Right kidney (tissue), 1 donor: ENCODE measurements around the gene USP21.

Source experiments
- DNase-seq: peaks from one replicate; pipeline ENCODE4 v3.0.0-alpha.2; 2016

USP21 gene

DNA sequence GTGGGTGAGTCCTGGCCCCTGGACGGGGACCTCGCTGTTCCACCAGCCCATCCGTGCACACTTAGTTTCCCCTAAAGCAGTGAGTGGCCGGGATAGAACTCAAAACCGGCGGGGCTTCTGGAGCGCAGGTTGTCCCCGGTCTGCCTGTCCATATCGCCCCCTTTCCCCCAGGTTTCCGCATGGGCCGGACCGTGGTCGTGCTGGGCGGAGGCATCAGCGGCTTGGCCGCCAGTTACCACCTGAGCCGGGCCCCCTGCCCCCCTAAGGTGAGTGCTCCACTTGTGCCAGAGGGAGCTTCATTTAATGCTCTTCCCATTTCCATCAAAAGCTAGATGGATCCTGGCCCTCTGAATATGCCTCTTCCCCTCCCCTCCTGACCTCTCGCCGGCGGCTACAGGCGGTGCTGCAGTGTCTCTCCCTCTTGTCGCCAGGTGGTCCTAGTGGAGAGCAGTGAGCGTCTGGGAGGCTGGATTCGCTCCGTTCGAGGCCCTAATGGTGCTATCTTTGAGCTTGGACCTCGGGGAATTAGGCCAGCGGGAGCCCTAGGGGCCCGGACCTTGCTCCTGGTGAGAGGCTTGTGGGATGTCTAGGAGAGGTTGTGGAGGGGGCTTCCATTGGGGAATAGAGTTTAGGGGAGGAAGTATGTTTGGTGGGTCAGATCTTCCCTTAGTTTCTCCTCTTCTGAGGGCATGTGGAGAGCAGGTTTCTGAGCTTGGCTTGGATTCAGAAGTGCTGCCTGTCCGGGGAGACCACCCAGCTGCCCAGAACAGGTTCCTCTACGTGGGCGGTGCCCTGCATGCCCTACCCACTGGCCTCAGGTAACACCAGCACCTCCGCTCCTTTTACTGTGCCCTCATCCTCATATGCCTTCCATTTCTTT is 7.6 kb downstream of the USP21 start:
- no peak for DNase-seq

DNA sequence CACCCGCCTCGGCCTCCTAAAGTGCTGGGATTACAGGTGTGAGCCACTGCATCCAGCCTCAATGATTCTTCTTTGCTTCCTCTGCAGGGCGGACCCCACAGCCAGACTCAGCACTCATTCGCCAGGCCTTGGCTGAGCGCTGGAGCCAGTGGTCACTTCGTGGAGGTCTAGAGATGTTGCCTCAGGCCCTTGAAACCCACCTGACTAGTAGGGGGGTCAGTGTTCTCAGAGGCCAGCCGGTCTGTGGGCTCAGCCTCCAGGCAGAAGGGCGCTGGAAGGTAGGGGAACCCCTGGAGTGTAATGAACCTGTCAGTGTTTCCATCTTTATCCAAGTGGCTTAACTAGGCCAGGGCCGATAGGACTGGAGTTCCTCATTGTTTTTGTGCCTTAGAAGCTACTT is 9.6 kb downstream of the USP21 start:
- DNase-seq, result no peak

DNA sequence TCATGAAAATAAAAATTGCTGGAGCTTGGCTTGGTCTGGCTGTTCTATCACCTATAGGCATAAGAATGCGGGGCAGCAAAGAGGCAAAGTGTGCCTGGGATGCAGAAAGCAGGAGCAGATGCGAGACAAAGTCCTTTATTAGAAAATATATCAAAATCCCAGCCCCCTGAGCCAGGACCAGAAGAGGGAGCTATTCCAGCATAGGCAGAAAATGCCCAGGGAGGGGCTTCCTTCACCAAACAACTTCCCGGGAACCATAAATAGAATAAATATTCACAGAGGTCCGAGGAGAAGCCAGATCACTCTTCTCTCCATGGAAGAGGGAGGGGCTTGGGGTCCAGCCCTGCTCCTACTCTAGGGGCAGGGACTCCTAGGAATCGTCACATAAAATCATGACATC is 11.9 kb downstream of the USP21 start:
- DNase-seq, result no peak

DNA sequence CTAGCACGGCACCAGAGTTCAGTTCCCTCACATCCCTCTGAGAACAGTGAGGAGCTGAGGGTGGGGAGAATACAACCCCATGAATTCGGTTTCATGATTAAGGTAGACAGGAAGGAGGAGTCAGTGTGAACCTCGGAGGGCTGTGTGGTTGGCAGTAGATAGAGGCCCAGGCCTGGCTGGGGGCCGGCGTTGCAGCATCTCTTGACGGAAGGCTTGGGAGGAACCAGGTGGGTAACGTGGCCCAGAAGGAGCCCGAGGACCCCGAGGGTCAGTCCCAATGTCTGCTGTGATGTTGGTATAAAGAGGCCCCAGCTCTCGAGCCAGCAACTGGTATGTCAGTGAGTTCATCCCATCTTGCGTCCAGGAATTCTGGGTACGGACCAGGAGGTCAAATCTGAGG is 12.4 kb downstream of the USP21 start:
- DNase-seq, result no peak

DNA sequence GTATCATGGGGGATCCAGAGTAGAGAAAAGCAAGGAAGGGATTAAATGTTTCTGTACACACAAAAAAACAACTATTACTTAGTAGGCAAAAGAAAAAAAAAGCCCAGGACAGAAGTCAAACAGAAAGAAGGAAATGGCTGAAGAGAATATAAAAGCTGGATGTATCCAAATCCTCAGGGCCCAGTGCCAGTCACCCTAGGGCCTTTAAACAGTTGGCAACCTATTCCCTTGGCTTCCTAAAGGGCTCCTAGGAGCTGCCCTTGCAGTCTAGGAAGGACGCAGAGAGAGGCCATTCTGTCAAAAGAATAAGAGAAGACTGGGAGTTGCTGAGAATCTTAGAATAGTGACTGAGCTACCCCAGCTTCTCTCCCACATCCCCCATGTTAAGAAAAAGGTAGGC is 13.0 kb downstream of the USP21 start:
- no peak for DNase-seq

DNA sequence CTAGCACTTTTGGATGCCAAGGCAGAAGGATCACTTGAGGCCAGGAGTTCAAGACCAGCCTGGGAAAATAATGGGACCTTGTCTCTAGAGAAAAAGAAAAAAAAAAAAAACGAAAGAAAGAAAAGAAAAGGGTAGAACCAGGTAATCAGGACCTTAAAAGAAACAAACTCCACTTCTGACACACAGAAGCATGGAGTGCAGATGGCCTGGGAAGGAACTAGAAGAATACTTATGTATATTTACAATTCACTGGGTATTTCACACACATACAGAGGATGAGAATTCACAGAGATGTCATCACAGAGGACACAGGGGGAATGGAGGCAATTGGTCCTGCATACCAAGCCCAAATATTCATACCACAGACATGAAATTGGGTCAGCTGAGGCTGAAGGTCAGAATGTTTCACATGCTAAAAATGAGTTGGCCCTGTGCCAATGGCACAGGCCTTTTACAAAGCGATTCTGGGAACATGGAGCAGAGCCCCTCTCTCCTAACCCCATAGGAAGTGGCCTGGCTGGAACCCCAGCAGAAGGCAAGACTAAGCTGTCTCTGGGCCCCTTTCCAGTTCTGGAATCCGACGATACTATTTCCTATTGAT is 13.6 kb downstream of the USP21 start:
- DNase-seq, result no peak

DNA sequence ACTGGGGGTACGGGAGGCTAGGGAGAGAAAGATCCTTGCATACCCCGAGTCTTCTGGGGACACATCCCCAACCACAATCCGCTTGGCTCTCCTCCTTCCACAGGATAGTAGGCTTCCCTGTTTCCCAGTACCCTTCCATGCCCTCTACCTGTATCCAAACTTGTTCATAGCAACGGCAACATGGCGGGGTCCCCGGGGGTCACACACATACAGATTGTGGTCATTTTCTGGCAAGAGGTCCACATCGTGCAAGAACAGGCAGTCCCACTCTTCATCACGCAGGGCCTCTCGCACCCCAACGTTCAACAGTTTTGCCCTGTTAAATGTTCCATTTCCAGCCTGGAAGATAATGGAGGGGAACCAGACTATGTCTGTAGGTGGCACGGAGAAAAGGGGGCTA is 14.4 kb downstream of the USP21 start:
- no peak for DNase-seq

DNA sequence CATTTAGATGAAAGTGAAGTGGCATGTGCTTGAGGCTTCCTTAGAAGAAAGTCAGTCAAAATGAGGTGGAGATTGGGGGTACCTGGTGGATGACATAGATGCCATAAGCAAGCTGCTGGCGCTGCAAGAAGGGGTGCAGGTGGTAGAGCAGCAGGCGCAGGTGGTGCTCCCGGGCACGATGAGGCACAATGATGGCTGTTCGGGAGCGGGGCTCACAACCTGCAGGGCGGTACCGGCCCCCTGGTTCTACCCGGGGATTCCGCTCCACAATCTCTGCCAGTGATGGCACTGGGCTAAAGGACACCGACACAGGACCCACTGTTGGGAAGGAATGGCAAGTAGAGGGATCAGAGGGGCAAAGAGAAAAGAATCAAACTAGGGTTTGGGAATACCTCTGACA is 15.6 kb downstream of the USP21 start:
- DNase-seq, result no peak

DNA sequence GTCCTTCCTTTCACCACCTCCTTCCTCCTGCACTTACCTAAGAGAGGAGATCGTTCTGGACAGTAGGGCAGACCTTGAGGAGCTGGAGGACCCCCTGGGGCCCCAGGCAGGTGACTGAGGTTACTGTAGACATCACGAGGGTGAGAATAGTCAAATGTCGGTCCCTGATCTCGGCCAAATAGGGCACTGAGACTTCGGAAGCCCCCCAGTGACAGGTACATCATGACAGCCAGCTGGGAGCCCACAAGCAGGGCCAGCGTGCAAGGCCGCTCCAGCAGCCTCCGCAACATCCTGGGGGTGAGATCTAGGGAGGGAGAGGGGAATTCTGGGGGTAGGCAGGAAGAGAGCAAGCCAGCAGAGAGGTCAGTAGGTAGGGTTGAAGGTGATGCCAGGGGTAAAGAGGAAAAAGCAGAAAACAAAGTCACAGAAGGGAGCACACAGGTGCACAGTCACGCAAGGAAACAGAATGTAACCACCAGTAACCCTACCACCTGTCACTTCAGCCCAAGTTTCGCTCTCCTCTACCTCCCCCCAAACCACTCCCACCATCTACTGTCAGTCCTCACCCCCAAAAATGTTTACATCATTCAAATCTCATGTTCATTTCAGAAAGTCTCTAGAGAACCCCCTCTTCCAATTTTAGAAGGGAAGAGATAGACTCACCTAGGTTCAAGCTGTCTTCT is 16.6 kb downstream of the USP21 start:
- no peak for DNase-seq

DNA sequence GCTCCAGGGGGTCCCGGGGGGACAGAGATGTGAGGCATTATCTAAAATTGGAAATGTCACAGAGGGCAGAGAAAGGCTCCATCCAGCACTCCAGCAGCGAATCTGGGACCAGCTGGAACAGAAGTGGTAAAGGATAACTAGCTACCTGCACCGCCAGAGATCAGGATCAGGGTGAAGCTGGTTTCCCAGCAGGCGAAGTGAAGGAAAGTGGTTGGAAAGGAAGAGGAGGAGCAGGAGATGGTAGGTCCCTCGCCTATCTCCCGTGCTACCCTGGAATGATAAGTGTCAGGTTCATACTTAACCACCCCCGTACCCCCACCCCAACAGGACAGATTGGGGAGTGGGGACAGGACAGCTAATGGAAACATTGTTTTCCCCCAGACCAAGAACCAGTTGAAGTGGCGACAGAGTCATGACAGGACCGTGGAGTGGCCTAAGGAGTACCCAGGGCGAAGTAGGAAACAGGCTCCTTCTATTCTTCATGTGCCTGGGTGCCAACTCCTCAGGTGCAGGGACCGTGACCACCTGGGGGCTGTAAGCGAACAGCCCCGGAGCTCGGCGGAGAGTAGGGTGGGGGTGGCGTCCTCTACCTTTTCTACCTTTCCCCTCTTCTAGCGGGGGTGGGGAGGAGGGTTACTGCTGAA is 17.3 kb downstream of the USP21 start:
- no peak for DNase-seq

DNA sequence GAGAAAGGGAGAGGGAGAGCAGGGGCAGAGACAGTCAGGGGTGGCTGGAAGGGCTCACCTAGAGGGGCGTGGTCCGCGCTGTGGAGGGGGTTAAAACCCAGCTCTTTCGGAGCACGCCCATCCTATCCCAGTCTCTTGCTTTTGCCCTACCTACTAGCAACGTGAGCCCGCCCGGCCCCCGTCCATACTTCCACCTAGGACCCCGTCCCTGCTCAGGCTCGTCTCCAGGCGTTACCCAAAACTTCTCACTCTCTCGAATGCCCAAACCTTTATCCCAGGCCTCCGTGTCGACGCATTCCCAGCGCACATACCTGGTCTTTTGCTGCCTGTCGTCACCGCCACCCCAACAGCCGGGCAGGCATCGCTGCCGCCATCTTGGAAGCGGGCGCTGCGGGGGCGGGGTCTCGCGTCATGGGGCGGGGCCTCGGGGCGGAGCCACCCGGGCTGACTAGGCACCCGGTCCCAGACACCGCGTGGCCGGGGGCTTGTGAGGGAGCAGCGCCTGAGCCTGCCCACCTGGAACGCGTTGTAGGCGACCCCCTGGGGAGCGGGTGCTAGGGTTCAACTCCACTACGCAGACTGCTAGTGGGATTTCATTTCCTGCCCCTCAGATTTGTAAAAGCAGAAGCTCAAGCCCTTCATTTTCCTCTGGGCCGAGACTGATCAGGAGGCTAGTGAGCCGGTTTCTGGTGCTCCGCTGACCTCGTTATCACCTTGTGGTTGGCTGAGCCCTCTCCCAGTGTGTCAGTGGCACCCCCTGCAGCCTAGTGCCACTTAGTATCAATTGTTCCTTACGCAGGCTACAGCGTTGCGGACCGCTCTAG is 18.0 kb downstream of the USP21 start, which contains the start of gene B4GALT3:
TSS of gene B4GALT3 (minus strand) at position 396 of the 824 bp plus-strand sequence. CDS start 1,447 bp downstream, outside the sequence.
- peak; percentile 96 for DNase-seq

DNA sequence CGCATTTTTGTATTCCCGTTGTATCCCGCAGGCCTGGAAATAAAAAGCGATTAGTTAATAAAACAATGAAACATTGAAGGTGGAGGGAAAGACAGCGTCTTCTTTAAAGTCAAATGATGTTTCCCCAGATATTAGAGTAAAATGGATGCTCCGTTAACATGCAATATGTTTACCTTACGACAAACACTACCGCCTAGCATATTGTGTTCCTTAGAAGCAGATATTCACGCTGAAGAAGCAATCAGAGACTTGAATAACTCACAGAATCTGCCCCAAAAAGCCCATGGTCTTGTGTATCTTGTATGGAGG is 18.6 kb downstream of the USP21 start:
- DNase-seq, result no peak

DNA sequence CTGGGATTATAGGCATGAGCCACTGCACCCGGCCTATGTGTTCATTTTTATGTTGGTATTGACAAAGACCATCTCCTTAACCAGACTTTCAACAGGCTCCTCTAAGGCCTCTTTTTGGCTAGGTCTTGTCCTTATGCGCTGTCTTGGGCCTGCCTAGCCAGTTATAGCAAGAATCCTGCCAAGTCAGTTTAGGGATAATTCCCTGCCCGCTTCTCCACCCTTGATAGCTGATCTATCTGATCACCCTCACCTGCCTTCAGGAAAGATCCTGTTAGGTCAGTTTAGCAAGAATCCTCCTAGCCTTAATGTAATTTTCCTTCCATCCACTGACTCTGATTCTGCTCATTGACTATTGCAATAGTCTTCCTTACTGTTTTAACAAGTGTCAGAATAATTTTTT is 20.4 kb downstream of the USP21 start:
- DNase-seq, result no peak

DNA sequence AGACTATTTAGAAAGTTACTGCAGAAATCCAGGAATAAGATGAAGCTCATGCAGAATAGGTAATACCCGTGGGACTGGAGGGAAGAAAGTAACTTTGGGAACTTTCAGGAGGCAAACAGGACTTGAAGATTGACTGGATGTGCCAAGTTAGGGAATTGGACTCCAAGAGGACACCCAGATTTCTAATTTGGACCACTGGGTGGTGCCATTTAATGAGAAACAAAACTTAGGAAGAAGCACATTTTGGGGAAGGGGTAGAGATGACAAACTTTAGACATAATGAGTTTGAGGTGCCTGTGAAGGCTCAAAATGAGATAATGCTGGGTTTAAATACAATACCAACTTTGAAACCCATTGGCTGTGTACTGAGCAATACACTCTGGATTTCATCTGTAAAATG is 21.3 kb downstream of the USP21 start:
- DNase-seq, result no peak

DNA sequence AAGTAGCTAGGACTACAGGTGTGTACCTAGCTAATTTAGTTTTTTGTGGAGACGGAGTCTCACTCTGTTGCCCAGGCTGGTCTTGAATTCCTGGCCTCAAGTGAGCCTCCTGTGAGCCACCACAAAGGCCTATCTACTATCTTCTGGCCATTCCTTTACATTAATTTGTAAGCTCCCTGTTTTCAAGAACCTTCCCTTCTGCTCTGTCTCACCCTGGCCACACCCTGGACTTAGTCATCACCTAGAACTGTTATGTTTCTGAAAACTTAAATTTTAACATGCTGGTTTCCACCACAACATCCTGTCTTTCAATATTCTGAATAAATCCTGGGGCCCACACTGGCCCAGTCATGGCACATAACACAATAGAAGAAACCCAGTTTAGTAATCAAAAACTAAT is 22.9 kb downstream of the USP21 start:
- no peak for DNase-seq

DNA sequence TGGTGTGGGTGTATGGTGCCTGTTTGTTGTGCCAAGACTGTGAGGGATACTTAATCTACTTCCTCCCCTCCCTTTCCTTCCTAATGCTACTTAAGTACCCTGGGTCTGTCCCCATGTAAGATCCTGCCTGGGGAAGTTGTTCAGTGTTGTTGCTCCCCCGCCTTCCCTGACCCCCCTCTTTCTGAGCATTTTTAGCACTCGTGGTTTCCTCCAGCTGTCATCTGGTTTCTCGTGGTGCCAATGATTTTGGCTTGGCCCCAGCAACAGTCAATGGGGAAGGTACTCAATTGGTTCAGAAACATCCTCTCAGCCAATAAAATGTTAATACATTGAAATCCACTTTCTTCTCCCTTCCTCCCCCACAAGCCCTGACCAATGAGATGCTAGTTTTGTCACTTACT is 26.0 kb downstream of the USP21 start:
- no peak for DNase-seq

DNA sequence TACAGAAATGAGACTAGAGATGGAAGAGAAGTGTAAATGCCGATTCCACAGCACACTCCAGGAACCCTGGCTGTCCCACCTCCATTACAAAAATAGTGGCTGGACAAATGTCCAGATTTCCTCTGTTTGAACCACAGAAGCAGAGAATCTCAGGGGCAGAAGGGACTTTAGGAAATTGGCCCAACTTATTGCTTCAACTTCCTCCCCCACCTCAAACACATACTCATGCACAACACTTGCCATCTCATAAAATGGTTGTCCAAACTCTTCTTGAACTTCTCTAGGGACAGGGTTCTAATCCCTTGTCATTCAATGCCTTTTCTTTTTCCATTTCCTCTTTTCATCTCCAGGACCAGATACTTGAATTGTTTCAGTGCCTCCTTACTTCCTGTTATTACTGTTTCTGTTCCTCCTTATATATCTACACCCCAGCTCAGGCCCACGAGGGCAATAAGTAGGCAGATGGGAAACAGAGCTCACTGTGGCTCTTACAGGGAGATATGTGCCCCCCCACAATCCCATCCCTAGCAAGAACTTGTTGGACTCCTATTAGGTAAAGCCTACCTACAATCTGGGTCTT is 26.5 kb downstream of the USP21 start:
- DNase-seq, result no peak

DNA sequence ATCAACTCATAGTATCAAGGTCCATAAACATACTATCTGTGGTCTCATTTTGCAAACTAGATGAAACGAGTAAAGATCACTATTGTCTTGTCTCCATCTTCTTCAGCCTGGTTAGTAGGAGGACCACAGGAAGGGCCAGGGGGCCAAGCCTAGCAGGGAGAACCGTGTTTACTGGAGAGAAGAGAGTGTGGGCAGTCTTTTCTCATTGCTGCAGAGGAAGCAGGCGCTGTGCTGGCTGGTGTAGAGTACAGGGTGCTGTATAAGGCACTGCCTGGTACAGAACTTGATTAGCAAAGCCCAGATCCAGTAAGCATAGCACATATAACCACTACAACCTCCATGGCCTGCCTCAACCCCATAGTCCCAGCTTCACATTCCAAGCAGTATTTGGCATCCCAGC is 28.0 kb downstream of the USP21 start:
- no peak for DNase-seq

DNA sequence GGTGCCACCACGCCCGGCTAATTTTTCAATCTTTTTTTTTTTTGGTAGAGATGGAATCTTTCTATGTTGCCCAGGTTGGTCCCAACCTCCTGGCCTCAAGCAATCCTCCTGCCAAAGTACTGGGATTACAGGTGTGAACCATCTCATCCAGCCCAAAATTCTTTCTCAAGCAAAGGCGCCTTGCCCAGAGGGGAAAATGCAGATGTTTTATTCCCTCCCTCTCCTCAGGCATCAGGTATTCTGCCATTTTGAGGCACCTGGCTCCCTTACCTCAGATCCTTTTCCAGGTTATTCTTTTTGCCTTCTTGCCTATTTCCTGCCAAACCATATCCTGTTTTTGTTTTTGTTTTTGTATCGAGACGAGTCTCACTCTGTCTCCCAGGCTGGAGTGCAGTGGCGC is 29.1 kb downstream of the USP21 start:
- DNase-seq, result no peak

DNA sequence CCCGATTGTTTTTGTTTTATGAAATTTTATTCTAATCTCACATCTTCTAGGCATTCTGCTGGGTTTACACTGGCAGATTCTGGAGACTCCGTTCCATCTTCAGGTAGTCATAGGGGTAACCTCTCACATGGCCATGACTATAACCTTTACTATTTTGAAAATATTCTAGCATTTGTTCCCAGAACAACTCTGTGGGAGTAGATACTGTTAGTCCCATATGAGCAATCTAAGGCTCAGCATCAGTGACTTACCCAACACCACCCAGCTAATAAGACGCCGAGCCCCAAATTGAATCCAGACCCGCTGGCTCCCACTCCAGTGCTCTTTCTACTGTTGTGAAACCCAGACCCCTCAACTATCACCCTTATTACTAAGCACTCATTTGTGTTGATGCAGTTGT is 29.7 kb downstream of the USP21 start:
- DNase-seq, result no peak

DNA sequence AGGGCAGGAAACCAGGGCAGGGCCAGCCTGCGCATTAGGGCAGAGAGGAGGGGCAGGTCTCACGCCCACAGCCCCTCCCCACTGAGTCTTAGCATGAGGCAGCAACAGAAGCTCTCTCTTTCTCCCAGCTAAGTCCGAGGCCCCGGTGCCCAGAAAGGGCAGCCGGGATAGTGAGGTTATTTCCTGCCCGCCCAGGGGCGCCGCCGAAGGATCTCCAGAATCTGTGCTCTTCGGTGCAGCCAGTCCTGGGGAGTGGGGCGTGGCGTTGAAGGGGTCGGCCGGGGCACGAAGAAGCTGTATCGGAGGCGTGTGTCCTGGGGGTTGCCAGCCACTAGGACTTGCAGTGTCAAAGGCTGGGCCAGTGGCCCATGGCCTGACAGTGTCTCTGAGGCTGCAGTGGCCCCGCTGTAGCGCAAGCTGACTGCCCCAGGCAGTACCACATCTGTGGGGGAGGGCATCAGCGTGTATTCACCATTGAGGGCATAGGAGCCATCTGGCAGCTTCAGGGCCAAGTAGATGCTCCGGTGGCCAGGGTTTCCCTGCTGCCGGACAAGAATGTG is 31.7 kb downstream of the USP21 start:
- DNase-seq, result no peak

DNA sequence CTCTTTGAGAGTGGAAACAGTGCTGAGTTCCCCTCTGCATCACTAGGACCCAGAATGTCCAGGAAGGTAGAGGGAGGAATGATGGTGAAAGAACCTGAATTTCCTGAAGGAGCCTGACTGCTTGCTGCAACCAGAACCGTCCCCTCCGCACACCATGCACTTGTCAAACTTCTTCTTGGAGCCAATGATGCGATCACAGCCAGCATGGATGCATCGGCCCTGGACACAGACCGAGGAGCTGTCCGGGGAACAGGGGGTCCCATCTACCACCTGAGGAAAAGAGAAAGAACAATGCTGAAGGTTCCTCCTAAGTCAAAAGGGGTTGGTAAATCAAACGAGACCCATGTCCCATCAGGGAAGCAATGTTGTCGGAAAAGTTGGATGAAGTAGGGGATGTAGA is 32.7 kb downstream of the USP21 start:
- no peak for DNase-seq
